Neural progenitor cell (in vitro differentiated cells): ENCODE data around the gene AVEN. TPM values are rescaled to one million over a fixed set of nuclear protein-coding genes. Genes with fewer than 3 reads are reported as not detected.
A peak's percentile ranks its signal among the peaks of the same experiment; 100 is the strongest.

ENCODE experiments used
- DNase-seq: peaks from one replicate; pipeline ENCODE4 v3.0.0-alpha.2; 2016; ENCODE audit warnings: low spot score
- H2AFZ ChIP-seq: fragments of 200-600 bp; sonication (generic); replicated peaks from 2 replicates; pipeline ENCODE4 v1.6.1; 2016; ENCODE audit warnings: antibody characterized with exemption
- H3F3A ChIP-seq: fragments of 200-600 bp; sonication (generic); 2 replicates; pipeline ENCODE4 v1.6.1; 2016; ENCODE audit warnings: antibody characterized with exemption, low read depth
- H3K27ac ChIP-seq: fragments of 200-600 bp; sonication (generic); 2 replicates; pipeline ENCODE4 v1.5.1; 2016; ENCODE audit warnings: mild to moderate bottlenecking
- H3K27me3 ChIP-seq: fragments of 200-600 bp; sonication (generic); 2 replicates; pipeline ENCODE4 v1.6.1; 2016; ENCODE audit warnings: mild to moderate bottlenecking, moderate library complexity
- H3K36me3 ChIP-seq: fragments of 200-600 bp; sonication (generic); 2 replicates; pipeline ENCODE4 v1.5.1; 2016
- H3K4me1 ChIP-seq: fragments of 200-600 bp; sonication (generic); 2 replicates; pipeline ENCODE4 v1.6.1; 2016; ENCODE audit warnings: mixed run types
- H3K4me2 ChIP-seq: fragments of 200-600 bp; sonication (generic); 2 replicates; pipeline ENCODE4 v1.6.1; 2016
- H3K4me3 ChIP-seq: fragments of 200-600 bp; sonication (generic); 2 replicates; pipeline ENCODE4 v1.5.1; 2016
- H3K79me2 ChIP-seq: fragments of 200-600 bp; sonication (generic); 2 replicates; pipeline ENCODE4 v1.6.1; 2016; ENCODE audit warnings: low read depth
- H3K9ac ChIP-seq: fragments of 200-600 bp; sonication (generic); 2 replicates; pipeline ENCODE4 v1.6.1; 2016
- H3K9me3 ChIP-seq: fragments of 200-600 bp; sonication (generic); 2 replicates; pipeline ENCODE4 v1.5.1; 2016; ENCODE audit warnings: low read depth
- H4K20me1 ChIP-seq: fragments of 200-600 bp; sonication (generic); 2 replicates; pipeline ENCODE4 v1.6.1; 2016; ENCODE audit warnings: low read depth
- H3K27ac Mint-ChIP-seq: 3 replicates; pipeline ENCODE4 v1.8.0; 2021; ENCODE audit warnings: mixed read lengths
- H3K27me3 Mint-ChIP-seq: 2 replicates; pipeline ENCODE4 v1.8.0; 2022; ENCODE audit warnings: low read depth, mild to moderate bottlenecking, inconsistent platforms, moderate library complexity, mixed read lengths; ENCODE audit not compliant: insufficient read depth
- H3K36me3 Mint-ChIP-seq: 3 replicates; pipeline ENCODE4 v1.8.0; 2021; ENCODE audit warnings: mixed read lengths
- H3K4me1 Mint-ChIP-seq: 3 replicates; pipeline ENCODE4 v1.8.0; 2021; ENCODE audit warnings: mixed read lengths
- H3K4me3 Mint-ChIP-seq: 3 replicates; pipeline ENCODE4 v1.8.0; 2021; ENCODE audit warnings: mild to moderate bottlenecking, moderate library complexity, mixed read lengths
- H3K9me3 Mint-ChIP-seq: 3 replicates; pipeline ENCODE4 v1.8.0; 2020; ENCODE audit warnings: mixed read lengths
- EZH2 ChIP-seq: fragments of 200-600 bp; sonication (generic); IDR thresholded peaks from 2 replicates; pipeline ENCODE4 v1.6.1; 2017; ENCODE audit warnings: antibody characterized with exemption, mild to moderate bottlenecking, moderate library complexity
- EZH2phosphoT487 ChIP-seq: fragments of 200-600 bp; sonication (generic); IDR thresholded peaks from 2 replicates; pipeline ENCODE4 v1.6.1; 2017; ENCODE audit warnings: antibody characterized with exemption
- total RNA-seq: library from RNA; depleted of rRNA; stranded (reverse); fragments of >200 nt; gene quantifications from 2 replicates; pipeline ENCODE4 v1.2.3, GENCODE V29; 2015; ENCODE audit warnings: low replicate concordance
- TF ChIP-seq, protein P1 (sequence below): fragments of 200-600 bp; sonication (generic); IDR thresholded peaks from 2 replicates; pipeline ENCODE4 v1.5.1; 2017; ENCODE audit warnings: antibody characterized with exemption, mild to moderate bottlenecking

The AVEN gene
- total RNA-seq, 1 donor from 2014 or later, result 21.9 TPM

DNA sequence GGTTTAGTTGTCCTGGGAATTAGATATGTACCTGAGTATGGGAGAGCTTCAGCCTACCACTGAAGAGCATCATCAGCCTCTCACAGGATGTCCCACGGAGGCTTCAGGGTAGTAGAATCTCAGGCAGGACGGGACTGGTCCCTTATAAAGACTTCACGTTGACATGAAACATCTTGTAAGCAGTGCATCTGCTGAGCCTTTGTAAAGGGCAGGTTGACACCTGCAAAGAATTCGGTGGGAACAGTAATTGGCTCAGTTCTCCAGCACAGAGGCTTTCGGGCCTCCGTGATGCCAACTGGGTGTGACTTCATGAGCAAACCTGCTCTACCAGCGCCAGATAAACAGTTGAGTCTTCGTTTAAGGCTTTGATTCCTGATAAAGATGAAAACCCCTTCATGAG is 26.9 kb upstream of the AVEN start:
- Histone ChIP-seq H4K20me1 (no peaks in the 10 kb centered on the region), H3K36me3 (no peaks in the 10 kb centered on the region), H2AFZ (no peak overlapping the region), H3K4me3 (no peak overlapping the region), H3K9me3 (no peaks in the 10 kb centered on the region), H3K27me3 (no peaks in the 10 kb centered on the region), H3K9ac (no peak overlapping the region), H3K4me1 (no peaks in the 10 kb centered on the region), H3F3A (no peaks in the 10 kb centered on the region), H3K27ac (no peak overlapping the region), H3K4me2 (no peak overlapping the region), H3K79me2 (no peaks in the 10 kb centered on the region)
- Mint-ChIP-seq H3K4me1 (peaks cover 3% of the 10 kb centered on the region), H3K4me3 (no peak overlapping the region), H3K9me3 (no peaks in the 10 kb centered on the region), H3K27ac (no peak overlapping the region), H3K36me3 (no peaks in the 10 kb centered on the region), H3K27me3 (peaks cover 2% of the 10 kb centered on the region)
- no peak for TF ChIP-seq EZH2
- TF ChIP-seq, protein P1, sequence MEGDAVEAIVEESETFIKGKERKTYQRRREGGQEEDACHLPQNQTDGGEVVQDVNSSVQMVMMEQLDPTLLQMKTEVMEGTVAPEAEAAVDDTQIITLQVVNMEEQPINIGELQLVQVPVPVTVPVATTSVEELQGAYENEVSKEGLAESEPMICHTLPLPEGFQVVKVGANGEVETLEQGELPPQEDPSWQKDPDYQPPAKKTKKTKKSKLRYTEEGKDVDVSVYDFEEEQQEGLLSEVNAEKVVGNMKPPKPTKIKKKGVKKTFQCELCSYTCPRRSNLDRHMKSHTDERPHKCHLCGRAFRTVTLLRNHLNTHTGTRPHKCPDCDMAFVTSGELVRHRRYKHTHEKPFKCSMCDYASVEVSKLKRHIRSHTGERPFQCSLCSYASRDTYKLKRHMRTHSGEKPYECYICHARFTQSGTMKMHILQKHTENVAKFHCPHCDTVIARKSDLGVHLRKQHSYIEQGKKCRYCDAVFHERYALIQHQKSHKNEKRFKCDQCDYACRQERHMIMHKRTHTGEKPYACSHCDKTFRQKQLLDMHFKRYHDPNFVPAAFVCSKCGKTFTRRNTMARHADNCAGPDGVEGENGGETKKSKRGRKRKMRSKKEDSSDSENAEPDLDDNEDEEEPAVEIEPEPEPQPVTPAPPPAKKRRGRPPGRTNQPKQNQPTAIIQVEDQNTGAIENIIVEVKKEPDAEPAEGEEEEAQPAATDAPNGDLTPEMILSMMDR, result no peak
- TF ChIP-seq EZH2phosphoT487, result no peak
- no peak for DNase-seq

DNA sequence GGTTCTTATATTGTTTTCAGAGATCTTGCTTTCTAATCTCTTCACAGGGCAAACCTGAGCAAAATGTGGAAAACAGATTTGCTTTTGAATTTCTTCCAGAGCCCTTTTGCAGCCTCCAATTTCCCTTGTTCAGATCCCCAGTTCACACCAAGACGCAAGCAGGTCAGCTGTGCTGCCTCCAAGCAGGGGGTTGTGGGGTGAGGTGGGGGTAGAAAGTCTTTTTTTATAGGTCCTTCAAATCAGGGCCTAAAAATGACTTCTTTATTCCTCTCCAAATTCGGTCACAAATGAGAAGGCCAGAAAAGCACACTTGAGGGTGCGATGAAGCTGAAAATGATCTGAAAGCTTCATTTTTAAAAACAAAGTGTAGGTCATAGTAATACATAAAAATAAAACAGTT is 26.3 kb upstream of the AVEN start:
- no peak overlapping the region for H3K4me3 Mint-ChIP-seq
- TF ChIP-seq, protein P1, result no peak
- TF ChIP-seq EZH2 (no peak), EZH2phosphoT487 (no peak)
- Histone ChIP-seq H3K4me1 (no peaks in the 10 kb centered on the region), H3K27me3 (no peaks in the 10 kb centered on the region), H3K9ac (no peak overlapping the region), H3K79me2 (no peaks in the 10 kb centered on the region), H4K20me1 (no peaks in the 10 kb centered on the region), H3K27ac (no peak overlapping the region), H3K36me3 (no peaks in the 10 kb centered on the region), H3F3A (no peaks in the 10 kb centered on the region), H3K9me3 (no peaks in the 10 kb centered on the region), H2AFZ (no peak overlapping the region), H3K4me2 (no peak overlapping the region), H3K4me3 (no peak overlapping the region)
- H3K27ac Mint-ChIP-seq, result peak overlapping the region; percentile 37
- no peak for DNase-seq
- H3K9me3 Mint-ChIP-seq, result no peaks in the 10 kb centered on the region
- peaks cover 3% of the 10 kb centered on the region for H3K4me1 Mint-ChIP-seq
- H3K36me3 Mint-ChIP-seq, result no peaks in the 10 kb centered on the region
- H3K27me3 Mint-ChIP-seq, result peaks cover 2% of the 10 kb centered on the region

DNA sequence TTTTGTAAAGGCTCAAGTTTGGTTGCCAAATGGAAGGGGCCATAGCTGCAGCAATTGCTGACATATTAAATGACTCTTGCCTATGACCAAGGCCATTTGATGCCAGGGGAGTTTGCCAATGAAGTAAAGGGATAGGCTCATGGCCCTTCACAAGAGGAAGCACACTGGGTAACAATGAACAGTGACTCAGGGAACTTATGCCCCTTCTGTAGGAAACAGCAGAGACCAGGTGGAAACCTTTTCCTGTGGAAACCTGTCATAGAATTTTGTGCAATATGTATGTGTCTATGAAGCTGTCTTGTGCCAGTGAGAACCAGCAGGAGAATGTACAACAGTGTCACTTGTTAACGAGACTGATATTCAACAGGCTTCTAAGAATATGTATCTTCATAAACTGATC is 25.4 kb upstream of the AVEN start:
- Histone ChIP-seq H3K27me3 (no peaks in the 10 kb centered on the region), H3K27ac (no peak overlapping the region), H3K9ac (no peak overlapping the region), H3K9me3 (no peaks in the 10 kb centered on the region), H3K4me2 (no peak overlapping the region), H3K4me1 (no peaks in the 10 kb centered on the region), H3K79me2 (no peaks in the 10 kb centered on the region), H3F3A (no peaks in the 10 kb centered on the region), H3K4me3 (no peak overlapping the region), H3K36me3 (no peaks in the 10 kb centered on the region), H4K20me1 (no peaks in the 10 kb centered on the region), H2AFZ (no peak overlapping the region)
- Mint-ChIP-seq H3K4me1 (peaks cover 3% of the 10 kb centered on the region), H3K27me3 (peaks cover 2% of the 10 kb centered on the region), H3K4me3 (no peak overlapping the region), H3K27ac (no peak overlapping the region), H3K9me3 (no peaks in the 10 kb centered on the region), H3K36me3 (no peaks in the 10 kb centered on the region)
- no peak for TF ChIP-seq EZH2
- TF ChIP-seq EZH2phosphoT487, result no peak
- TF ChIP-seq, protein P1, result no peak
- no peak for DNase-seq
